ENCODE data around the gene ZNF750.

ZNF750 gene

GRCh38 chr17:82884970-82885353, 45.1 kb upstream of the ZNF750 start:
- H2BK12ac ChIP-seq (ENCODE audit: low read length), result peak overlapping the region; percentile 33
- H2AK5ac ChIP-seq (ENCODE audit: low read length), result peak overlapping the region; percentile 40
- peaks cover 16% of the 10 kb centered on the region for H3K79me2 ChIP-seq (ENCODE audit: control insufficient read depth, insufficient read depth, low read length, poor library complexity)
- peaks cover 0 to 2% of the 10 kb centered on the region in 2 experiments for H3K36me3 ChIP-seq (ENCODE audit: control insufficient read depth in 1 of 2, insufficient read depth in 2 of 2, low read length in 2 of 2)
- no peak overlapping the region for H4K8ac ChIP-seq (ENCODE audit: low read depth, low read length)
- H3K18ac ChIP-seq (ENCODE audit: low read length), result peak overlapping the region; percentile 39
- H3K14ac ChIP-seq (ENCODE audit: low read length), result peak overlapping the region; percentile 4
- H2AFZ ChIP-seq (ENCODE audit: insufficient read depth, low read length, poor library complexity), result peak overlapping the region; percentile 33
- peaks cover 3% of the 10 kb centered on the region for H3K9me3 ChIP-seq (ENCODE audit: insufficient read depth, low read depth, low read length)
- DNase-seq, result no peak
- H3K4me3 ChIP-seq (ENCODE audit: low read depth, low read length), result peak overlapping the region; percentile 0
- H4K12ac ChIP-seq (ENCODE audit: low read depth, low read length), result no peak overlapping the region
- no peak overlapping the region for H3K27ac ChIP-seq (ENCODE audit: low read depth, low read length)
- H4K91ac ChIP-seq (ENCODE audit: low read depth, low read length), result peak overlapping the region; percentile 50
- H3K23ac ChIP-seq (ENCODE audit: low read length), result no peak overlapping the region
- H2BK120ac ChIP-seq (ENCODE audit: insufficient read depth, low read length, poor library complexity), result peak overlapping the region; percentile 8
- no peaks in the 10 kb centered on the region for H3K27me3 ChIP-seq (ENCODE audit: insufficient read depth, low read length)
- peaks cover 34% of the 10 kb centered on the region for H3K79me1 ChIP-seq (ENCODE audit: low read length)
- H3K4me2 ChIP-seq (ENCODE audit: low read length), result no peak overlapping the region
- no peak overlapping the region for H3K9ac ChIP-seq (ENCODE audit: low read length)
- no peak overlapping the region for H3K4ac ChIP-seq (ENCODE audit: low read depth, low read length)
- no CpG with 5 or more reads among the region's 5 CpGs for WGBS (ENCODE audit: extremely low coverage, insufficient coverage, insufficient read length)
- H2BK5ac ChIP-seq (ENCODE audit: low read depth, low read length, poor library complexity), result no peak overlapping the region
- H3K4me1 ChIP-seq (ENCODE audit: control insufficient read depth in 1 of 2, insufficient read depth in 2 of 2, low read length in 2 of 2), result peaks cover 48 to 57% of the 10 kb centered on the region in 2 experiments

GRCh38 chr17:82884341-82884969, 44.6 kb upstream of the ZNF750 start:
- H3K9ac ChIP-seq (ENCODE audit: low read length), result no peak overlapping the region
- H3K4me1 ChIP-seq (ENCODE audit: control insufficient read depth in 1 of 2, insufficient read depth in 2 of 2, low read length in 2 of 2), result peaks cover 44 to 55% of the 10 kb centered on the region in 2 experiments
- no peaks in the 10 kb centered on the region for H3K27me3 ChIP-seq (ENCODE audit: insufficient read depth, low read length)
- no peak for DNase-seq
- H2BK5ac ChIP-seq (ENCODE audit: low read depth, low read length, poor library complexity), result no peak overlapping the region
- no peak overlapping the region for H3K4ac ChIP-seq (ENCODE audit: low read depth, low read length)
- H4K12ac ChIP-seq (ENCODE audit: low read depth, low read length), result no peak overlapping the region
- peak overlapping the region; percentile 55 for H3K18ac ChIP-seq (ENCODE audit: low read length)
- H3K14ac ChIP-seq (ENCODE audit: low read length), result peak overlapping the region; percentile 31
- H3K4me3 ChIP-seq (ENCODE audit: low read depth, low read length), result no peak overlapping the region
- peak overlapping the region; percentile 2 for H2BK120ac ChIP-seq (ENCODE audit: insufficient read depth, low read length, poor library complexity)
- no peak overlapping the region for H3K4me2 ChIP-seq (ENCODE audit: low read length)
- no peak overlapping the region for H3K27ac ChIP-seq (ENCODE audit: low read depth, low read length)
- peak overlapping the region; percentile 26 for H2AK5ac ChIP-seq (ENCODE audit: low read length)
- peaks cover 16% of the 10 kb centered on the region for H3K79me2 ChIP-seq (ENCODE audit: control insufficient read depth, insufficient read depth, low read length, poor library complexity)
- peaks cover 31% of the 10 kb centered on the region for H3K79me1 ChIP-seq (ENCODE audit: low read length)
- H3K9me3 ChIP-seq (ENCODE audit: insufficient read depth, low read depth, low read length), result peaks cover 3% of the 10 kb centered on the region
- H3K36me3 ChIP-seq (ENCODE audit: control insufficient read depth in 1 of 2, insufficient read depth in 2 of 2, low read length in 2 of 2), result peaks cover 0 to 2% of the 10 kb centered on the region in 2 experiments
- H4K8ac ChIP-seq (ENCODE audit: low read depth, low read length), result peak overlapping the region; percentile 52
- peak overlapping the region; percentile 50 for H4K91ac ChIP-seq (ENCODE audit: low read depth, low read length)
- peak overlapping the region; percentile 33 for H2BK12ac ChIP-seq (ENCODE audit: low read length)
- no CpG with 5 or more reads among the region's 25 CpGs for WGBS (ENCODE audit: extremely low coverage, insufficient coverage, insufficient read length)
- no peak overlapping the region for H3K23ac ChIP-seq (ENCODE audit: low read length)
- no peak overlapping the region for H2AFZ ChIP-seq (ENCODE audit: insufficient read depth, low read length, poor library complexity)

GRCh38 chr17:82883419-82884031, 43.7 kb upstream of the ZNF750 start:
- Histone ChIP-seq H3K23ac (ENCODE audit: low read length) (no peak overlapping the region), H3K9me3 (ENCODE audit: insufficient read depth, low read depth, low read length) (peaks cover 6% of the 10 kb centered on the region), H3K4me3 (ENCODE audit: low read depth, low read length) (no peak overlapping the region), H2AFZ (ENCODE audit: insufficient read depth, low read length, poor library complexity) (no peak overlapping the region), H3K79me2 (ENCODE audit: control insufficient read depth, insufficient read depth, low read length, poor library complexity) (peaks cover 10% of the 10 kb centered on the region), H2BK120ac (ENCODE audit: insufficient read depth, low read length, poor library complexity) (peak overlapping the region; percentile 6), H2BK12ac (ENCODE audit: low read length) (no peak overlapping the region), H3K4ac (ENCODE audit: low read depth, low read length) (no peak overlapping the region), H4K8ac (ENCODE audit: low read depth, low read length) (no peak overlapping the region), H3K14ac (ENCODE audit: low read length) (peak overlapping the region; percentile 8), H4K12ac (ENCODE audit: low read depth, low read length) (no peak overlapping the region), H3K36me3 (ENCODE audit: control insufficient read depth in 1 of 2, insufficient read depth in 2 of 2, low read length in 2 of 2) (peaks cover 0 to 5% of the 10 kb centered on the region in 2 experiments), H3K4me2 (ENCODE audit: low read length) (no peak overlapping the region), H3K27ac (ENCODE audit: low read depth, low read length) (no peak overlapping the region), H3K27me3 (ENCODE audit: insufficient read depth, low read length) (no peaks in the 10 kb centered on the region), H2BK5ac (ENCODE audit: low read depth, low read length, poor library complexity) (no peak overlapping the region), H2AK5ac (ENCODE audit: low read length) (peak overlapping the region; percentile 51), H4K91ac (ENCODE audit: low read depth, low read length) (peak overlapping the region; percentile 50), H3K79me1 (ENCODE audit: low read length) (peaks cover 23% of the 10 kb centered on the region), H3K4me1 (ENCODE audit: control insufficient read depth in 1 of 2, insufficient read depth in 2 of 2, low read length in 2 of 2) (peaks cover 36 to 47% of the 10 kb centered on the region in 2 experiments), H3K9ac (ENCODE audit: low read length) (no peak overlapping the region), H3K18ac (ENCODE audit: low read length) (peak overlapping the region; percentile 30)
- no CpG with 5 or more reads among the region's 23 CpGs for WGBS (ENCODE audit: extremely low coverage, insufficient coverage, insufficient read length)
- DNase-seq, result no peak

- peaks cover 6% of the 10 kb centered on the region for H3K9me3 ChIP-seq (ENCODE audit: insufficient read depth, low read depth, low read length)
- peak; percentile 52 to 68 for DNase-seq
- H3K79me1 ChIP-seq (ENCODE audit: low read length), result peaks cover 22% of the 10 kb centered on the region
- H3K79me2 ChIP-seq (ENCODE audit: control insufficient read depth, insufficient read depth, low read length, poor library complexity), result peaks cover 10% of the 10 kb centered on the region
- H2BK5ac ChIP-seq (ENCODE audit: low read depth, low read length, poor library complexity), result no peak overlapping the region
- H2BK12ac ChIP-seq (ENCODE audit: low read length), result peak overlapping the region; percentile 82
- no peak overlapping the region for H3K4me3 ChIP-seq (ENCODE audit: low read depth, low read length)
- peaks cover 0 to 5% of the 10 kb centered on the region in 2 experiments for H3K36me3 ChIP-seq (ENCODE audit: control insufficient read depth in 1 of 2, insufficient read depth in 2 of 2, low read length in 2 of 2)
- H2BK120ac ChIP-seq (ENCODE audit: insufficient read depth, low read length, poor library complexity), result peak overlapping the region; percentile 82
- no CpG with 5 or more reads among the region's 39 CpGs for WGBS (ENCODE audit: extremely low coverage, insufficient coverage, insufficient read length)
- no peak overlapping the region for H3K27ac ChIP-seq (ENCODE audit: low read depth, low read length)
- no peak overlapping the region for H3K4me2 ChIP-seq (ENCODE audit: low read length)
- peaks cover 35 to 45% of the 10 kb centered on the region in 2 experiments for H3K4me1 ChIP-seq (ENCODE audit: control insufficient read depth in 1 of 2, insufficient read depth in 2 of 2, low read length in 2 of 2)
- H3K4ac ChIP-seq (ENCODE audit: low read depth, low read length), result peak overlapping the region; percentile 19
- H3K23ac ChIP-seq (ENCODE audit: low read length), result no peak overlapping the region
- H4K8ac ChIP-seq (ENCODE audit: low read depth, low read length), result peak overlapping the region; percentile 56
- H3K14ac ChIP-seq (ENCODE audit: low read length), result peak overlapping the region; percentile 71
- peak overlapping the region; percentile 80 for H4K91ac ChIP-seq (ENCODE audit: low read depth, low read length)
- H2AFZ ChIP-seq (ENCODE audit: insufficient read depth, low read length, poor library complexity), result no peak overlapping the region
- peak overlapping the region; percentile 92 for H2AK5ac ChIP-seq (ENCODE audit: low read length)
- peak overlapping the region; percentile 69 for H3K18ac ChIP-seq (ENCODE audit: low read length)
- no peak overlapping the region for H3K9ac ChIP-seq (ENCODE audit: low read length)
- H3K27me3 ChIP-seq (ENCODE audit: insufficient read depth, low read length), result no peaks in the 10 kb centered on the region
- peak overlapping the region; percentile 32 for H4K12ac ChIP-seq (ENCODE audit: low read depth, low read length)
Observed at GRCh38 chr17:82882715-82883418, 43.0 kb upstream of the ZNF750 start.
